CD4-positive, alpha-beta T cell treated with Interleukin-10 for 1 hour (primary cell): ENCODE measurements around the gene LYAR.
"Not testable (repeated sequence)": the region's sequence is repeated elsewhere in the genome, so short reads cannot be mapped to it uniquely, and the experiment has no call there.

Experiments used
- DNase-seq: peaks from one replicate; pipeline ENCODE4 v3.0.0-alpha.2; 2020

LYAR gene

GRCh38 chr4:4259484-4260100, 30.4 kb downstream of the LYAR start:
- no peak for DNase-seq

GRCh38 chr4:4257705-4258104, 32.2 kb downstream of the LYAR start:
- not testable (repeated sequence) for DNase-seq

- no peak for DNase-seq
These were observed 33.2 kb downstream of the LYAR start for GRCh38 chr4:4256799-4257198.

GRCh38 chr4:4254666-4255065, 35.3 kb downstream of the LYAR start:
- DNase-seq: no peak

GRCh38 chr4:4254199-4254598, 35.8 kb downstream of the LYAR start:
- DNase-seq: no peak

GRCh38 chr4:4249866-4250265, 40.1 kb downstream of the LYAR start:
- no peak for DNase-seq

- DNase-seq: not testable (repeated sequence)
These were observed 40.6 kb downstream of the LYAR start for GRCh38 chr4:4249342-4249741.

- DNase-seq: no peak
These were observed 41.1 kb downstream of the LYAR start for GRCh38 chr4:4248885-4249203.

- DNase-seq: peak; percentile 94
These were observed 41.7 kb downstream of the LYAR start, which contains the start of gene TMEM128 for GRCh38 chr4:4248029-4248884. TMEM128 (minus strand) TSS chr4:4248223; CDS start chr4:4248202, 21 bp downstream.

- DNase-seq: no peak
These were observed 42.3 kb downstream of the LYAR start for GRCh38 chr4:4247696-4248028.

- no peak for DNase-seq
These were observed 44.8 kb downstream of the LYAR start for GRCh38 chr4:4245172-4245571.

GRCh38 chr4:4239551-4239950, 50.4 kb downstream of the LYAR start:
- not testable (repeated sequence) for DNase-seq

GRCh38 chr4:4233610-4234009, 56.3 kb downstream of the LYAR start:
- no peak for DNase-seq

GRCh38 chr4:4228356-4228668, 61.6 kb downstream of the LYAR start:
- no peak for DNase-seq

- DNase-seq: no peak
These were observed 62.2 kb downstream of the LYAR start for GRCh38 chr4:4227510-4228355.

GRCh38 chr4:4226606-4227438, 63.1 kb downstream of the LYAR start, which contains the start of gene OTOP1:
OTOP1 (minus strand) TSS chr4:4226929; CDS start chr4:4226864, 65 bp downstream.
- DNase-seq: no peak

- DNase-seq: no peak
These were observed 63.9 kb downstream of the LYAR start for GRCh38 chr4:4225915-4226605.
